Peyer's patch (tissue), 4 donors: ENCODE results near the gene CCM2.

Source experiments
- CTCF ChIP-seq, 6 experiments: fragments of 450-650 bp in 4 of 6; fragments of 200-600 bp in 2 of 6; sonication (generic) in 1 of 6; IDR thresholded peaks; one replicate each; pipeline ENCODE4 v1.5.1; 2017 to 2019; ENCODE audit warnings: antibody characterized with exemption in 6 of 6, mild to moderate bottlenecking in 3 of 6, moderate library complexity in 1 of 6
- POLR2A ChIP-seq, 2 donors: fragments of 450-650 bp; IDR thresholded peaks; one replicate each; pipeline ENCODE4 v1.5.1; 2017; ENCODE audit warnings: antibody characterized with exemption in 2 of 2, mild to moderate bottlenecking in 2 of 2, moderate library complexity in 2 of 2

- no peak for TF ChIP-seq CTCF (IDR thresholded peaks at IDR 0.05)
- TF ChIP-seq POLR2A (IDR thresholded peaks at IDR 0.05), result no peak
These were observed 84.3 kb downstream of the CCM2 start for GRCh38 chr7:45084336-45084735.
